ENCODE data around the gene KCNK3. TPM values are rescaled to one million over a fixed set of nuclear protein-coding genes. Genes with fewer than 3 reads are reported as not detected.

The KCNK3 gene
- total and polyA plus RNA-seq, 2 donors (not counting 3 experiments of a cell fraction or from before 2014, with no cell fraction given) = not detected

- Histone ChIP-seq H2AFZ (ENCODE audit: low read depth, low read length) (no peak overlapping the region), H3K27ac (ENCODE audit: insufficient read depth, low read depth, low read length) (no peak overlapping the region), H4K20me1 (replicated peaks; ENCODE audit: control insufficient read depth, extremely low read depth, insufficient read depth, low read length) (no peaks in the 10 kb centered on the region), H3K4me2 (ENCODE audit: insufficient read depth, low read length) (no peak overlapping the region), H3K9me1 (replicated peaks; ENCODE audit: control insufficient read depth, extremely low read depth, insufficient read depth, low read length) (no peaks in the 10 kb centered on the region), H3K9ac (replicated peaks; ENCODE audit: extremely low read depth, insufficient read depth, low read length) (no peak overlapping the region), H3K27me3 (ENCODE audit: control insufficient read depth in 2 of 2, insufficient read depth in 2 of 2, low read length in 2 of 2) (peaks cover 0 to 3% of the 10 kb centered on the region in 2 experiments), H3K4me3 (replicated peaks in 1 of 3; ENCODE audit: insufficient read depth in 1 of 3, low read depth in 1 of 3, low read length in 3 of 3) (no peak overlapping the region), H3K9me3 (replicated peaks; ENCODE audit: control insufficient read depth, insufficient read depth, low read length) (no peaks in the 10 kb centered on the region), H3K4me1 (ENCODE audit: control insufficient read depth, extremely low read depth, insufficient read depth, low read length) (no peaks in the 10 kb centered on the region), H3K36me3 (ENCODE audit: control insufficient read depth in 2 of 2, extremely low read depth in 1 of 2, insufficient read depth in 2 of 2, low read length in 2 of 2) (no peaks in the 10 kb centered on the region), H3K79me2 (ENCODE audit: control insufficient read depth, insufficient read depth, low read length) (no peaks in the 10 kb centered on the region)
- dilution Hi-C loops (cut with MboI; ENCODE audit: extremely low pct_ligation_motif_present, low sequenced_read_pairs) (no loop called here), intact Hi-C loops (cut with micrococcal nuclease) (no loop called here)
- CTCF ChIA-PET = no interaction called here
- no TSS peak for BruUV-seq (replicated peaks)
- FAIRE-seq (no peak), DNase-seq (ENCODE audit: low read depth, low spot score) (no peak)
- TF ChIP-seq JUN (IDR thresholded peaks at IDR 0.05; ENCODE audit: borderline replicate concordance, insufficient read depth, insufficient read length, low read depth) (no peak), POLR2A (IDR thresholded peaks at IDR 0.05; ENCODE audit: low read depth, low read length) (no peak), CTCF (IDR thresholded peaks at IDR 0.05; ENCODE audit: extremely low read depth in 1 of 2, insufficient read depth in 1 of 2, low read depth in 1 of 2, low read length in 2 of 2) (no peak), FOS (IDR thresholded peaks at IDR 0.05; ENCODE audit: borderline replicate concordance, insufficient read depth, low read length) (no peak), MYC (IDR thresholded peaks at IDR 0.05; ENCODE audit: low read depth, low read length) (no peak), GATA2 (IDR thresholded peaks at IDR 0.05; ENCODE audit: insufficient read depth, insufficient read length, low read depth, low read length) (no peak), EZH2 (IDR thresholded peaks at IDR 0.05; ENCODE audit: borderline replicate concordance, low read depth, low read length, severe bottlenecking) (no peak), POLR2AphosphoS5 (IDR thresholded peaks at IDR 0.05; ENCODE audit: insufficient read depth, low read depth, low read length) (no peak)
- TF ChIP-seq, protein P1, sequence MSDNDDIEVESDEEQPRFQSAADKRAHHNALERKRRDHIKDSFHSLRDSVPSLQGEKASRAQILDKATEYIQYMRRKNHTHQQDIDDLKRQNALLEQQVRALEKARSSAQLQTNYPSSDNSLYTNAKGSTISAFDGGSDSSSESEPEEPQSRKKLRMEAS (IDR thresholded peaks at IDR 0.05; ENCODE audit: insufficient read depth, insufficient read length) = no peak
- POLR2A ChIA-PET = no interaction called here
Measured at GRCh38 chr2:26715528-26716270, 23.2 kb downstream of the KCNK3 start.

All from endothelial cell of umbilical vein (primary cell).